Memory B cell (primary cell): ENCODE results near the gene MBD2.

Experiments used
- ATAC-seq: fragments of 150-1000 bp; cut with Tn5 transposase; 2 replicates; pipeline ENCODE4 v1.10.0; 2021; ENCODE audit warnings: low read depth, mild to moderate bottlenecking, moderate library complexity
- DNase-seq, 2 donors: peaks; one replicate each; pipeline ENCODE4 v3.0.0; 2022; ENCODE audit warnings: low spot score in 2 of 2
- H3K27ac Mint-ChIP-seq: one replicate; pipeline ENCODE4 v1.8.0; 2022; ENCODE audit warnings: mild to moderate bottlenecking, moderate library complexity, mixed read lengths
- H3K27me3 Mint-ChIP-seq: one replicate; pipeline ENCODE4 v1.8.0; 2022; ENCODE audit warnings: mixed read lengths
- H3K36me3 Mint-ChIP-seq: one replicate; pipeline ENCODE4 v1.8.0; 2022; ENCODE audit warnings: mild to moderate bottlenecking, mixed read lengths
- H3K4me1 Mint-ChIP-seq: one replicate; pipeline ENCODE4 v1.8.0; 2022; ENCODE audit warnings: mixed read lengths
- H3K4me3 Mint-ChIP-seq: one replicate; pipeline ENCODE4 v1.8.0; 2022; ENCODE audit warnings: mild to moderate bottlenecking, moderate library complexity, mixed read lengths
- H3K9me3 Mint-ChIP-seq: one replicate; pipeline ENCODE4 v1.8.0; 2022; ENCODE audit warnings: mixed read lengths

The MBD2 gene

GRCh38 chr18:54165450-54165849, 59.0 kb downstream of the MBD2 start:
- Mint-ChIP-seq H3K27me3 (no peaks in the 10 kb centered on the region), H3K4me1 (peaks cover 5% of the 10 kb centered on the region), H3K9me3 (no peaks in the 10 kb centered on the region), H3K36me3 (peaks cover 21% of the 10 kb centered on the region), H3K27ac (no peak overlapping the region), H3K4me3 (no peak overlapping the region)
- no peak for DNase-seq
- ATAC-seq: no peak

- H3K27ac Mint-ChIP-seq: no peak overlapping the region
- peaks cover 30% of the 10 kb centered on the region for H3K36me3 Mint-ChIP-seq
- ATAC-seq (no peak), DNase-seq (no peak)
- no peaks in the 10 kb centered on the region for H3K9me3 Mint-ChIP-seq
- H3K4me3 Mint-ChIP-seq: no peak overlapping the region
- H3K4me1 Mint-ChIP-seq: no peaks in the 10 kb centered on the region
- no peaks in the 10 kb centered on the region for H3K27me3 Mint-ChIP-seq
Observed at GRCh38 chr18:54163453-54163852, 61.0 kb downstream of the MBD2 start.

GRCh38 chr18:54162431-54162830, 62.0 kb downstream of the MBD2 start:
- no peak overlapping the region for H3K4me3 Mint-ChIP-seq
- no peak for DNase-seq
- H3K27me3 Mint-ChIP-seq: no peaks in the 10 kb centered on the region
- ATAC-seq: no peak
- H3K27ac Mint-ChIP-seq: no peak overlapping the region
- peaks cover 4% of the 10 kb centered on the region for H3K4me1 Mint-ChIP-seq
- no peaks in the 10 kb centered on the region for H3K9me3 Mint-ChIP-seq
- peaks cover 40% of the 10 kb centered on the region for H3K36me3 Mint-ChIP-seq

GRCh38 chr18:54161267-54161666, 63.2 kb downstream of the MBD2 start:
- ATAC-seq (no peak), DNase-seq (no peak)
- H3K9me3 Mint-ChIP-seq: no peaks in the 10 kb centered on the region
- H3K27ac Mint-ChIP-seq: no peak overlapping the region
- H3K4me3 Mint-ChIP-seq: no peak overlapping the region
- H3K36me3 Mint-ChIP-seq: peaks cover 45% of the 10 kb centered on the region
- H3K4me1 Mint-ChIP-seq: peaks cover 4% of the 10 kb centered on the region
- no peaks in the 10 kb centered on the region for H3K27me3 Mint-ChIP-seq

GRCh38 chr18:54159906-54160305, 64.6 kb downstream of the MBD2 start:
- H3K4me1 Mint-ChIP-seq: peaks cover 4% of the 10 kb centered on the region
- no peak for DNase-seq
- no peak for ATAC-seq
- peaks cover 50% of the 10 kb centered on the region for H3K36me3 Mint-ChIP-seq
- no peaks in the 10 kb centered on the region for H3K9me3 Mint-ChIP-seq
- H3K27ac Mint-ChIP-seq: no peak overlapping the region
- no peaks in the 10 kb centered on the region for H3K27me3 Mint-ChIP-seq
- no peak overlapping the region for H3K4me3 Mint-ChIP-seq

GRCh38 chr18:54157646-54158385, 66.7 kb downstream of the MBD2 start:
- Mint-ChIP-seq H3K9me3 (no peaks in the 10 kb centered on the region), H3K36me3 (peaks cover 56% of the 10 kb centered on the region)

GRCh38 chr18:54155412-54155811, 69.1 kb downstream of the MBD2 start:
- H3K36me3 Mint-ChIP-seq: peaks cover 56% of the 10 kb centered on the region
- no peaks in the 10 kb centered on the region for H3K9me3 Mint-ChIP-seq
- H3K27ac Mint-ChIP-seq: no peak overlapping the region
- no peaks in the 10 kb centered on the region for H3K27me3 Mint-ChIP-seq
- ATAC-seq (no peak), DNase-seq (no peak)
- no peak overlapping the region for H3K4me3 Mint-ChIP-seq
- H3K4me1 Mint-ChIP-seq: peaks cover 6% of the 10 kb centered on the region

More at GRCh38 chr18:54157646-54158385, 66.7 kb downstream of the MBD2 start:
- Mint-ChIP-seq H3K4me3 (no peak overlapping the region), H3K27ac (no peak overlapping the region), H3K27me3 (no peaks in the 10 kb centered on the region), H3K4me1 (peaks cover 4% of the 10 kb centered on the region)
- DNase-seq (no peak), ATAC-seq (no peak)

- peaks cover 6% of the 10 kb centered on the region for H3K4me1 Mint-ChIP-seq
- DNase-seq (no peak), ATAC-seq (no peak)
- no peak overlapping the region for H3K4me3 Mint-ChIP-seq
- H3K27me3 Mint-ChIP-seq: no peaks in the 10 kb centered on the region
- H3K9me3 Mint-ChIP-seq: no peaks in the 10 kb centered on the region
- peaks cover 48% of the 10 kb centered on the region for H3K36me3 Mint-ChIP-seq
- no peak overlapping the region for H3K27ac Mint-ChIP-seq
Observed at GRCh38 chr18:54154231-54154630, 70.2 kb downstream of the MBD2 start.

GRCh38 chr18:54151376-54151775, 73.1 kb downstream of the MBD2 start:
- H3K4me1 Mint-ChIP-seq: peaks cover 5% of the 10 kb centered on the region
- no peak for DNase-seq
- H3K9me3 Mint-ChIP-seq: no peaks in the 10 kb centered on the region
- no peaks in the 10 kb centered on the region for H3K27me3 Mint-ChIP-seq
- no peak for ATAC-seq
- H3K4me3 Mint-ChIP-seq: no peak overlapping the region
- peaks cover 30% of the 10 kb centered on the region for H3K36me3 Mint-ChIP-seq
- no peak overlapping the region for H3K27ac Mint-ChIP-seq

GRCh38 chr18:54150226-54150625, 74.2 kb downstream of the MBD2 start:
- Mint-ChIP-seq H3K4me3 (no peak overlapping the region), H3K36me3 (peaks cover 24% of the 10 kb centered on the region), H3K9me3 (no peaks in the 10 kb centered on the region), H3K4me1 (peaks cover 5% of the 10 kb centered on the region), H3K27ac (no peak overlapping the region), H3K27me3 (no peaks in the 10 kb centered on the region)
- no peak for ATAC-seq
- no peak for DNase-seq

GRCh38 chr18:54149078-54149697, 75.3 kb downstream of the MBD2 start:
- Mint-ChIP-seq H3K4me3 (no peak overlapping the region), H3K9me3 (no peaks in the 10 kb centered on the region), H3K36me3 (peaks cover 19% of the 10 kb centered on the region), H3K27me3 (no peaks in the 10 kb centered on the region), H3K27ac (no peak overlapping the region), H3K4me1 (peaks cover 5% of the 10 kb centered on the region)
- no peak for ATAC-seq
- DNase-seq: no peak

- no peaks in the 10 kb centered on the region for H3K27me3 Mint-ChIP-seq
- peaks cover 5% of the 10 kb centered on the region for H3K4me1 Mint-ChIP-seq
- H3K4me3 Mint-ChIP-seq: no peak overlapping the region
- DNase-seq: no peak
- no peak overlapping the region for H3K27ac Mint-ChIP-seq
- peaks cover 15% of the 10 kb centered on the region for H3K36me3 Mint-ChIP-seq
- peaks cover under 1% of the 10 kb centered on the region for H3K9me3 Mint-ChIP-seq
- ATAC-seq: no peak
Observed at GRCh38 chr18:54148678-54149077, 75.8 kb downstream of the MBD2 start.

GRCh38 chr18:54148151-54148550, 76.3 kb downstream of the MBD2 start:
- no peak overlapping the region for H3K4me3 Mint-ChIP-seq
- H3K36me3 Mint-ChIP-seq: peaks cover 12% of the 10 kb centered on the region
- peaks cover 5% of the 10 kb centered on the region for H3K9me3 Mint-ChIP-seq
- H3K27me3 Mint-ChIP-seq: no peaks in the 10 kb centered on the region
- H3K27ac Mint-ChIP-seq: peak overlapping the region; percentile 62
- peaks cover 5% of the 10 kb centered on the region for H3K4me1 Mint-ChIP-seq
- ATAC-seq: no peak
- DNase-seq: no peak

GRCh38 chr18:54147439-54147838, 77.0 kb downstream of the MBD2 start:
- no peaks in the 10 kb centered on the region for H3K27me3 Mint-ChIP-seq
- ATAC-seq (no peak), DNase-seq (no peak)
- no peak overlapping the region for H3K4me3 Mint-ChIP-seq
- H3K4me1 Mint-ChIP-seq: peaks cover 5% of the 10 kb centered on the region
- peaks cover 5% of the 10 kb centered on the region for H3K9me3 Mint-ChIP-seq
- H3K27ac Mint-ChIP-seq: no peak overlapping the region
- peaks cover 6% of the 10 kb centered on the region for H3K36me3 Mint-ChIP-seq
